Fibroblast of pulmonary artery (primary cell): ENCODE data around the gene SNTG2.
A peak's percentile ranks its signal among the peaks of the same experiment; 100 is the strongest.

ENCODE experiments used
- DNase-seq: peaks from one replicate; pipeline ENCODE4 v3.0.0-alpha.2; 2010; ENCODE audit warnings: low read depth
- H3K4me3 ChIP-seq: replicated peaks from 2 replicates; pipeline ENCODE4 v1.5.1; 2011; ENCODE audit warnings: low read depth, mild to moderate bottlenecking, control low read depth, low read length, moderate library complexity
- TF ChIP-seq, protein P1 (sequence below): IDR thresholded peaks from 2 replicates; pipeline ENCODE4 v1.5.1; 2011; ENCODE audit warnings: mild to moderate bottlenecking, control low read depth, low read length, inconsistent platforms; ENCODE audit errors: missing control alignments

SNTG2 gene

DNA sequence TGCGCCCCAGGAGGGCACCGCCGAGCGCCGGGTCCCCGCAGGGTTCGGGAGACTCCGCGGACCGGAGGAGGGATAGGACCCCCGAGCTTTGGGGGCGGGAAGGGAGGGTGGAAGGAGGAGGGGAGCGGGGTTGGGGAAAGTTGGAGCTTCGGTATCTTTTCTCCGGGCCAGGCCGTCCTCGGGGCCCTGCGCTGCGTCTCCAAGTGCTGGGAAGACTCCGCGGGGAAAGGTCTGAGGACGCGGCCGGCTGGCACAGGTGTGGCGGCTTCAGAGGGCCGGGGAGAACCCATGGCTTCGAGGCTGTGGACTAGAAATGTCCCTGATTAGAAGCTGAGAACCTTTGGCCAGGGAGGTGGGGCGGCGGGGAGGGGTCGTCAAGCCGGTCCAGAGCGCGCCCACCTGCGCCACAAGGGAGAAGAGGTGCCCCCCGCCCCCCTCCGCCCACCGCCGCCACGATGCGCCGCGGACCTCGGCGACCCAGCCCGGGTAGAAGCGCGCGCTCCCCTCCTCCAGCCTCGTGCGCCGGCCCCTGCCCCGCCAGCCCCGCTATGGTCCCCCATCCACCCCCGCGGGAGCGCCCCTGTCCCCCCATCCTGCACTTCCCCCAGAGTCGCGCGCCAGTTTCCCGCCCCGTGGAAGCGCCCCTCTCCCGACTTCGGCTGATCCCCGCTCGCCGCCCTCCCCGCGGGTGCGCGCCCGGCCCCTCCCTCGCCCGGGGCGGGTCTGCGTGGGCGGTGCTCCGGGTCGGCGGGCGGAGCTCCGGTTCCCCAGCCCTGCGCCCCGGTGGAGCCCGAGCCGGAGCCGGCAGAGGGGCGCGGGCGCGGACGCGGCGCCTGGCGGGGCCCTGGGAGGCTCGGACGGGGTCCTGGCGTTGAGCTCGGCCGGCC lies at the start of gene SNTG2:
TSS of gene SNTG2 (plus strand) at position 770 of the 887 bp plus-strand sequence. CDS start 148 bp downstream, outside the sequence.
- H3K4me3 ChIP-seq: peak within 1 kb of the TSS; percentile 43
- TF ChIP-seq, protein P1, sequence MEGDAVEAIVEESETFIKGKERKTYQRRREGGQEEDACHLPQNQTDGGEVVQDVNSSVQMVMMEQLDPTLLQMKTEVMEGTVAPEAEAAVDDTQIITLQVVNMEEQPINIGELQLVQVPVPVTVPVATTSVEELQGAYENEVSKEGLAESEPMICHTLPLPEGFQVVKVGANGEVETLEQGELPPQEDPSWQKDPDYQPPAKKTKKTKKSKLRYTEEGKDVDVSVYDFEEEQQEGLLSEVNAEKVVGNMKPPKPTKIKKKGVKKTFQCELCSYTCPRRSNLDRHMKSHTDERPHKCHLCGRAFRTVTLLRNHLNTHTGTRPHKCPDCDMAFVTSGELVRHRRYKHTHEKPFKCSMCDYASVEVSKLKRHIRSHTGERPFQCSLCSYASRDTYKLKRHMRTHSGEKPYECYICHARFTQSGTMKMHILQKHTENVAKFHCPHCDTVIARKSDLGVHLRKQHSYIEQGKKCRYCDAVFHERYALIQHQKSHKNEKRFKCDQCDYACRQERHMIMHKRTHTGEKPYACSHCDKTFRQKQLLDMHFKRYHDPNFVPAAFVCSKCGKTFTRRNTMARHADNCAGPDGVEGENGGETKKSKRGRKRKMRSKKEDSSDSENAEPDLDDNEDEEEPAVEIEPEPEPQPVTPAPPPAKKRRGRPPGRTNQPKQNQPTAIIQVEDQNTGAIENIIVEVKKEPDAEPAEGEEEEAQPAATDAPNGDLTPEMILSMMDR: no peak
- no peak for DNase-seq

- no peak overlapping the region for H3K4me3 ChIP-seq
- DNase-seq: no peak
- TF ChIP-seq, protein P1: no peak
These were observed 48.1 kb upstream of the SNTG2 start for GRCh38 chr2:902584-902983.

- H3K4me3 ChIP-seq: no peak overlapping the region
- no peak for DNase-seq
- TF ChIP-seq, protein P1: no peak
These were observed 47.3 kb upstream of the SNTG2 start for GRCh38 chr2:903223-903900.

- DNase-seq: no peak
- TF ChIP-seq, protein P1: no peak
- H3K4me3 ChIP-seq: no peak overlapping the region
These were observed 46.2 kb upstream of the SNTG2 start for GRCh38 chr2:904246-905024.

DNA sequence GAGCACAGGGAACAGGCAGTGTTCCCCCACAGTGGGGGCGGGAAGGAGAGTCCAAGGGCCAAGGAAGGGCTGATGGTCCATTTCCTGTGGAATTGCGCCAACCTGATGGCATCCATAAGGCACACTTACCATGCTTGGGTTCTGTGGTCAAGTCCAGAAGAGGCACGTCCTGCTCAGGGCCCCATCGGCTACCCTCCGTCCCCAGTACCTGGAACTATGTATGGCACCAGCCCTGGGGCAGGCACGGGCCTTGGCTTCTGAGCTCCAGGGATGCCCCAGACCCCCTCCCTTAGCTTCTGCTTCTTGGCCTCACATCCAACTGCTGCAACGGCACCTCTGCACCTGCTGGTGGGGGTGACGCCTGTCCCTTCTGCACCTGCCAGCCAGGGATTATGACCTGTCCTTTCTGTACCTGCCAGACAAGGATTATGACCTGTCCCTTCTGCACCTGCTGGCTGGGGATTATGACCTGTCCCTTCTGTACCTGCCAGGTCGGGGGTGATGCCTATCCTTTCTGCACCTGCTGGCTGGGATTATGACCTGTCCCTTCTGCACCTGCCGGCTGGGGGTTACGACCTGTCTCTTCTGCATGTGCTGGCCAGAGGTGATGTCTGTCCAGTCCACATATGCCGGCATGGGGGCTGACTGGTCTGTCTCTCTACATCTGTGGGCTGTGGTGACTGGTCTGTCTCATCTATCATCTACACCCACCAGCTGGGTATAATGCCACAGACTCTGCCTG lies 45.4 kb upstream of the SNTG2 start:
- TF ChIP-seq, protein P1: no peak
- no peak overlapping the region for H3K4me3 ChIP-seq
- DNase-seq: no peak

GRCh38 chr2:905833-906140 lies 44.9 kb upstream of the SNTG2 start:
- TF ChIP-seq, protein P1: no peak
- DNase-seq: no peak
- no peak overlapping the region for H3K4me3 ChIP-seq
